MV-4-11 (cell line): ENCODE data around the gene NF2.
A peak's percentile ranks its signal among the peaks of the same experiment; 100 is the strongest.

Experiments
- DNase-seq: peaks from one replicate; lab custom pipeline; 2025; lab: John Stamatoyannopoulos, UW

Gene NF2

DNA sequence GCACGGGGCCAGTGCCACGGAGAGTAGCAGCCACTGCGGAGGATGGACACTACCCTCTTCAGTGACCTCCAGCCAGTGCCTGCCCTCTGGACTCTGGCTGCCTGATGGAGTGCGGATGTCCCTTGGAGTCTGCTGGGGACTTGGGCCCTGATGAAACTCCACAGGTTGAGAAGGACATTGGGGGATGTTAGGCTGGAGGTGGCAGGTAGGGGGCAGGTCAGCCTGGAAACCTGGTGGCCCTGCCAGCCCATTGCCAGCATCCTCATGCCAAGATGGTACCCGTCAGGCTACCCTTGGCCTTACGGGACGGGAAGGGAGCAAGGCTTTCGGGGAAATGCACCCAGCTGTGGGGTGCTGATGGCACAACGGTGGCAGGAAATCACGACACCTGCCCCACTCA is 120.3 kb downstream of the NF2 start:
- DNase-seq = no peak

GRCh38 chr22:29724843-29725242 is 121.4 kb downstream of the NF2 start:
- DNase-seq = no peak

GRCh38 chr22:29726106-29726505 is 122.7 kb downstream of the NF2 start:
- DNase-seq = no peak

DNA sequence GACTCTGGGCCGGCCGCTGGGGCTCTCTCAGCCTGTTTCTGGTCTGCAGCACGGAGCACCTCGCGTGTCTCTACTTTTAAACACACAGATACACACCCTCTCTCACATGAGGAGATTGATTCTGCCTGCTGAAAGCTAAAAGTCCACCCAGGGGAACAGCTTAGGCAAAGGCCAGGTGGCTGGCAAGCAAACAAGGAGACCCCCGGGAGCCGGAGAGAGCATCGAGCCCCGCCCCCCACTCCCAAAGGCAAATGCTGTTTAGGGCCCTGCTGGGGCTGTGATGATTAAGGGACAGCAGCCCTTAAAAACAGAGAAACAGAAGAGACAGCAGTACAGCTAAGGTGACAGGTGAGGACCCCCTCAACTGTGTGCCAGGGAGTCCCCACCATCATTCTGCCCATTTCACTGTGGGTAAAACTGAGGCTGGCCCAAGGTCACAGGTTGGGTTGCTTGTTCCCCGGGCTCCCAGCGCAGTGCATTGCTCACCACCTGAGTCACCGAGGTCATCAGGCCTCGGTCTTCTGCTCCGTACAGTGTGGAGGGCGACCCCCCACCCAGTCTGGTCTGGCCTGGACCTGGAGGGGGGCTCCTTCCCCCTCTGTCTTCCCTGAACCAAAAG is 123.2 kb downstream of the NF2 start:
- no peak for DNase-seq

GRCh38 chr22:29727131-29727523 is 123.7 kb downstream of the NF2 start:
- DNase-seq = peak; percentile 12

GRCh38 chr22:29729161-29729560 is 125.7 kb downstream of the NF2 start:
- no peak for DNase-seq

DNA sequence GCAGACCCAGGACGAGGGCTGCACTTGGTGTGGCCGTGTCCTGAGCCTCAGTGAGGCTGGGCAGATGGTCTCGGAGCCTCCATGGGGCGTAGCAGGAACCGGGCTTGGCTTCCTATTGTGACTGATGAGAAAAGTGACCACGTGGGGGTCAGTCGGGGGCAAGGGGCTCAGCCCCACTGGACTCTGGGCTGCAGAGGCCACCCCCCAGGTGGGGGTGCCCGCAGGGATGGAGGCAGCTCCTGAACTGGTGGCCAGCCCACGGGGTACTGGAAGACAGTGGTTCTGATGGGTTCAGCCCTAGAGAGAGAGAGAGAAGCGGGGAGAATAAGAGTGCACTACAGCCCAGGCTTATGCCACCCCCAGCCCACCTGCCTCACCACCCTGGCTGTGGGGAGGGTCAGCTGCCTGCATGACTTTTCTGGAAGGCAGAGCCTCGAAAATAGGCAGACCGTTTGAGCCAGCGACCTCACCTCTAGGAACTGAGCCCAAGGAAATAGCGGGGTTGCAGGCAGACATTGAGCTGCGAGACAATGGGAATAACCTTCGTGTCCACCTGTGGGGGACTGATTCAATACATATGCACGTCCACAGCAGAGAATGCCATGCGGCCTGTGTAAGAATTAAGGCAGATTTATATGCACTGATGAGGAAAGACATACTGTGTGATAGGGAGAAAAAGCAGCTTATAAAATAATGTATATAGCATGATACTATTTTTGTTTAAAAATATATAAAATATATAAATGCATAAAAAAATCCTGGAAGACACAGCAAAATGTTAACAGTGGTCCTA is 127.8 kb downstream of the NF2 start:
- no peak for DNase-seq

- no peak for DNase-seq
Measured at GRCh38 chr22:29732883-29733282, 129.4 kb downstream of the NF2 start.

- peak; percentile 83 for DNase-seq
Measured at GRCh38 chr22:29733362-29734201, 130.1 kb downstream of the NF2 start.

DNA sequence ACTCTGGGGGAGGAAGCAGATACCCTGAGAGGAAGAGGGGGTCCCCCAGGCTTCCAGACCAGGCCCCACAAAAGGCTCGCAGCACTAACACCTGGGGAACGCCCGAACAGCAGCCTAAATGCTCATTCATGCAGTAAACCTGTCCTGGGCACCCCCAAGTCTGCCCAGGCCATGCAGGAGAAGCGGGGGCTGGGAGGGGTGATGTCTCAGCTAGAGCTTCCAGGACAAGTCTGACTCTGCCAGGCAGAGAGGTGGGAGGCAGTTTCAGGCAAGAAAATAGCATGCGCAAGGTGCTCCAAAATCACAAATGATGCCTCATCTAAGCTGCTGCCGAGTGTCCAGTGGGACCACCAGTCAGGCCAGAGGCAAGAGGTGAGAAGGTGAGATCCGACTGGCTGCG is 131.0 kb downstream of the NF2 start:
- DNase-seq = no peak

GRCh38 chr22:29734838-29735237 is 131.4 kb downstream of the NF2 start:
- DNase-seq = no peak

- no peak for DNase-seq
Measured at GRCh38 chr22:29735416-29735815, 132.0 kb downstream of the NF2 start.

GRCh38 chr22:29737251-29738117 is 134.1 kb downstream of the NF2 start:
- no peak for DNase-seq

DNA sequence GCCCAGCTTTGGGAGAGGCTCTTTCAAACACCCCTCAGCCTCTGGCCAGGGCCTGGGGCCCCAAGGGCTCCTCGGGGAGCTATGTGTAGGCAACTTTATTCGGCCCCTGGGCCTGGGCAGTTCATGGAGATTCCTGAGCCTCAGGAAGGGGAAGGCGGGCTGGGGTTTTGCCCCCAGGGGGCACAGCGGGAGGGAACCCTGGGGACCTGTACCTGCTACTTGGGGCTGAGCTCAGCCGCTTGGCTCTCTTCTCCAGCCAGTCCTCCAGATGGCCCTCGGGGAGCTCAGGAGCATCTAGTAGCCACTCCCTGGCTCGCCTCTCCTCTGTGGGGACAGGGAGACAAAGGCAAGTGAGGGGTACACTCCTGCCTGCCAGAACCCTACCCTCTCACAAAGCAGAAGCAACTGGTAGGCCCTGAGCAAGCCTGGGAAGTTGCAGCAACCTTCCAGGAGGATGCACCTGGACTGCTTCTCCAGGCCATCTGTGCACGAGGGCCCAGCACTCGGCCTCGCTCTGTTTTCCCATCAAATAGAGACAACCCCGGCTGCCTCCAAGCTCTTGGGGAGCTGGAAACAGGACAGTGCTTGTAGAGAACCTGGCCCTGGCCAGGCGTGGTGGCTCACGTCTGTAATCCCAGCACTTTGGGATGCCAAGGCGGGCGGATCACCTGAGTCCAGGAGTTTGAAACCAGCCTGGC is 134.8 kb downstream of the NF2 start:
- no peak for DNase-seq

GRCh38 chr22:29739346-29739875 is 136.0 kb downstream of the NF2 start:
- DNase-seq = no peak

- no peak for DNase-seq
Measured at GRCh38 chr22:29740216-29740615, 136.8 kb downstream of the NF2 start.

GRCh38 chr22:29741926-29742325 is 138.5 kb downstream of the NF2 start:
- no peak for DNase-seq

DNA sequence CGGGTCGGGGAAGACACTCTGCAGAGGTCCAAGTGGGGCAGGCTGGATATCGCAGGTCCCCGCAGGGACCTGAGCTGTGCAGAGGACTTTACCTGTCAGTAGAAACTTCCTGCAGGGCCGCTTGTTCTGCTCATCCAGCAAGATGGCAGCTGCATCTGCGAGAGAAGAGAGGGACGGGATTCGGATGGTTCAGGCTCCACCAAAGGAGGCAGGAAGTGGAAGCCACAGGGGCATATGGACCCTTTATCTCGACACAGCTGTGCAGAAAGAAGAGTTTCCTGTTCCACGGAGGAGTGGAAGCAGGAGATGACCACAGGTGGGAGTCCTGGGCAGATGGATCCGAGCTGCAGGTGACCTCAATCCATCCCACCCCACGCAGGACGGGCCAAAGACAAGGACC is 138.9 kb downstream of the NF2 start:
- DNase-seq = no peak

- DNase-seq = no peak
Measured at GRCh38 chr22:29744902-29745301, 141.5 kb downstream of the NF2 start.

DNA sequence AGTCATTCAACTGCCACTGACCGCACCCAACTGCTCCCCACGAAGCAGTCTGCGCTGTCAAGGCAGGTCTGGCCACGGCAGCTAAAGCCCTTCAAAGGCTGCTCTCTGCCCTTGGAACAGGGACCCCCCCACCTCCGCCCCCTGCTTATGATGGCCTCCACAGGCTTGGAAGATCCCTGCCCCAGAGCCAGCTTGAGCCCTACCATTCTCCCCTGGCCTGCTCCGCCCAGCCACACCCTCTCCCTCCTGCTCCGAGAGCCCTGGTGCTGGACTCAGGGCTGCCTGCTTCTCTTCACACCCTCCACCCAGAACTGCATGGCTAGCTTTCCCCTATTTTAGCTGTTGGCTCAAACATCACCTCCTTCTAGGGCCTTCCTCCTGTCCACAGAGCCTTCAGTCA is 144.4 kb downstream of the NF2 start:
- DNase-seq = no peak
